AG04449 (cell line): Measurements from ENCODE around the gene AFDN.

Source experiments
- CTCF ChIA-PET: fragments of 350-600 bp; formaldehyde crosslinking; extraction: SDS; loops from one replicate; lab custom pipeline; 2021; ENCODE audit warnings: antibody characterized with exemption; lab: Yijun Ruan, JAX
- POLR2A ChIA-PET: fragments of 400-600, 350-600 bp; formaldehyde crosslinking; extraction: SDS; loops from one replicate; lab custom pipeline; 2020; ENCODE audit warnings: antibody characterized with exemption, inconsistent platforms; lab: Yijun Ruan, JAX
- DNase-seq: peaks from one replicate; pipeline ENCODE4 v3.0.0-alpha.2; 2010; ENCODE audit warnings: low read depth, low spot score
- H3K4me3 ChIP-seq: 2 replicates; pipeline ENCODE4 v1.5.1; 2011; ENCODE audit warnings: low read depth, mild to moderate bottlenecking, control low read depth, low read length
- CTCF ChIP-seq: IDR thresholded peaks from one replicate; pipeline ENCODE4 v1.5.1; 2011; ENCODE audit warnings: mild to moderate bottlenecking, moderate library complexity, low read length, control low read depth, inconsistent platforms; ENCODE audit not compliant: insufficient read depth; ENCODE audit errors: missing control alignments

Gene AFDN

GRCh38 chr6:167941822-167942221, 115.1 kb downstream of the AFDN start:
- ChIA-PET POLR2A (no interaction called here), CTCF (no interaction called here)
- TF ChIP-seq CTCF: no peak
- DNase-seq: no peak
- H3K4me3 ChIP-seq: no peak overlapping the region

- no peak for TF ChIP-seq CTCF
- no peak for DNase-seq
- no peak overlapping the region for H3K4me3 ChIP-seq
- CTCF ChIA-PET: no interaction called here
- POLR2A ChIA-PET: no interaction called here
Measured at GRCh38 chr6:167944130-167944529, 117.4 kb downstream of the AFDN start.

- ChIA-PET CTCF (interaction anchor here (1.1 kb wide), 1 partner anchor 49 kb away, joined by 3 read pairs; no protein-coding TSS in a partner anchor), POLR2A (no interaction called here)
- H3K4me3 ChIP-seq: no peak overlapping the region
- TF ChIP-seq CTCF: no peak
- DNase-seq: no peak
Measured at GRCh38 chr6:167946007-167946406, 119.3 kb downstream of the AFDN start.

GRCh38 chr6:167946604-167947003, 119.9 kb downstream of the AFDN start:
- CTCF ChIA-PET: interaction anchor here (1.1 kb wide), 1 partner anchor 50 kb away, joined by 3 read pairs; no protein-coding TSS in a partner anchor
- no peak for TF ChIP-seq CTCF
- POLR2A ChIA-PET: no interaction called here
- no peak overlapping the region for H3K4me3 ChIP-seq
- DNase-seq: no peak

- H3K4me3 ChIP-seq: no peak overlapping the region
- no peak for TF ChIP-seq CTCF
- ChIA-PET CTCF (no interaction called here), POLR2A (no interaction called here)
- no peak for DNase-seq
Measured at GRCh38 chr6:167947716-167948115, 121.0 kb downstream of the AFDN start.

GRCh38 chr6:167948716-167949115, 122.0 kb downstream of the AFDN start:
- DNase-seq: no peak
- no peak for TF ChIP-seq CTCF

More at GRCh38 chr6:167948716-167949115, 122.0 kb downstream of the AFDN start:
- ChIA-PET CTCF (no interaction called here), POLR2A (no interaction called here)
- H3K4me3 ChIP-seq: no peak overlapping the region
